ENCODE measurements around the gene CCT7.

GRCh38 chr2:73292316-73292905 lies 58.3 kb downstream of the CCT7 start:
- TF ChIP-seq CTCF (conservative IDR thresholded peaks at IDR 0.05) (no peak), EZH2 (IDR thresholded peaks at IDR 0.05; ENCODE audit: low read depth) (no peak)
